Activated B cell treated with CpG ODN at 0.5 μM for 24 hours (primary cell): Measurements from ENCODE around the gene FOXO4. TPM values are rescaled to one million over a fixed set of nuclear protein-coding genes. Genes with fewer than 3 reads are reported as not detected.
A peak's percentile ranks its signal among the peaks of the same experiment; 100 is the strongest.

Experiments used
- ATAC-seq: fragments of 200-7000 bp; cut with Tn5 transposase; one replicate; pipeline ENCODE4 v1.10.0; 2021; ENCODE audit warnings: low read depth, mild to moderate bottlenecking, moderate library complexity
- CTCF ChIA-PET: fragments of 350-600 bp; sonication (Branson Sonifier 250); formaldehyde crosslinking; loops from one replicate; lab custom pipeline; 2021; ENCODE audit warnings: antibody characterized with exemption; lab: Charles Lee
- POLR2A ChIA-PET: fragments of 350-600 bp; sonication (Branson Sonifier 250); formaldehyde crosslinking; loops from one replicate; lab custom pipeline; 2021; ENCODE audit warnings: antibody characterized with exemption; lab: Charles Lee
- DNase-seq: peaks from one replicate; pipeline ENCODE4 v3.0.0; 2022
- H3K27ac Mint-ChIP-seq: one replicate; pipeline ENCODE4 v1.8.0; 2020; ENCODE audit warnings: mixed read lengths
- H3K27me3 Mint-ChIP-seq: one replicate; pipeline ENCODE4 v1.8.0; 2021; ENCODE audit warnings: mixed read lengths
- H3K36me3 Mint-ChIP-seq: one replicate; pipeline ENCODE4 v1.8.0; 2021; ENCODE audit warnings: low read depth, mixed read lengths
- H3K4me1 Mint-ChIP-seq: one replicate; pipeline ENCODE4 v1.8.0; 2021; ENCODE audit warnings: mixed read lengths
- H3K4me3 Mint-ChIP-seq: one replicate; pipeline ENCODE4 v1.8.0; 2020; ENCODE audit warnings: mild to moderate bottlenecking, mixed read lengths
- H3K9me3 Mint-ChIP-seq: one replicate; pipeline ENCODE4 v1.8.0; 2020; ENCODE audit warnings: mixed read lengths
- intact Hi-C: fragments of 100-400 bp; cut with micrococcal nuclease; formaldehyde crosslinking; loops from one replicate; pipeline ENCODE4 v1.15.1; 2024
- total RNA-seq: library from RNA; stranded (reverse); gene quantifications from 2 replicates; pipeline ENCODE4 v1.2.3, GENCODE V29; 2022
- TF ChIP-seq, protein P1 (sequence below): fragments of 200-600 bp; IDR thresholded peaks from one replicate; pipeline ENCODE4 v1.8.0; 2022; ENCODE audit warnings: antibody characterized with exemption, mild to moderate bottlenecking

Gene FOXO4
- total RNA-seq, 1 donor from 2014 or later = 16.1 TPM

DNA sequence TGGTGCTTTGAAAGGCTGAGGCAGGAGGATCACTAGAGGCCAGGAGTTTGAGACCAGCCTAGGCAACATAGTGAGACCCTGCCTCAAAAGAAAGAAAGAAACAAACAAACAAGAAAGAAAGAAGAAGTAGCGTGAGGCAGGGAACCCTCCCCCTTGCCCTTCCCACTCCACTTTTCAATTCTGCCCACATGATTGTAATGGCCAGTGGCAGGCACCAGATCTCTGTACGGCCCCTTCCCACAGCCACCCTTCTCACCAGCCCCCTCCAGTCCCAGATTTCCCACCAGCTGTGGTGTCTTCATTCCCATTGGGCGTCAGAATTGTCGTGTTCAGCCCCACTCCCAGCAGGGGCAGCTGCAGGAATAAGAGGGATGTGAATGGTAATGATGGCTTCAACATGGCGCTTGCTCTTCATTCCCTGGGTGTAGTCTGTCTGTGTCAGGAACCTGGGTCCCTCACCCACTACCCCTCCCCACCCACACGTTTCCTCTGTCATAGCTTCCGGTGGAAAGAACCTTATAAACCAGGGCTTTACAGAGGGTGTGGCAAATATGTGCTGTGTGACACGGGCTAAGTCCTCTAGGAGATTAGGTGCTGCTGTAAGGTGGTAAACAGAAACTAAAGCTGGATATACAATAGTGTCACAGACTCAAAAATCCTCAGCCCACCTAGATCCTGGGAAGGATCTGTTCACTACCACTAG lies 15.6 kb downstream of the FOXO4 start, which contains the start of gene IL2RG:
Gene IL2RG, minus strand, starts transcription at position 437 of the 703 bp plus-strand sequence. Its CDS starts 38 bp downstream, at position 399.
- TF ChIP-seq, protein P1, sequence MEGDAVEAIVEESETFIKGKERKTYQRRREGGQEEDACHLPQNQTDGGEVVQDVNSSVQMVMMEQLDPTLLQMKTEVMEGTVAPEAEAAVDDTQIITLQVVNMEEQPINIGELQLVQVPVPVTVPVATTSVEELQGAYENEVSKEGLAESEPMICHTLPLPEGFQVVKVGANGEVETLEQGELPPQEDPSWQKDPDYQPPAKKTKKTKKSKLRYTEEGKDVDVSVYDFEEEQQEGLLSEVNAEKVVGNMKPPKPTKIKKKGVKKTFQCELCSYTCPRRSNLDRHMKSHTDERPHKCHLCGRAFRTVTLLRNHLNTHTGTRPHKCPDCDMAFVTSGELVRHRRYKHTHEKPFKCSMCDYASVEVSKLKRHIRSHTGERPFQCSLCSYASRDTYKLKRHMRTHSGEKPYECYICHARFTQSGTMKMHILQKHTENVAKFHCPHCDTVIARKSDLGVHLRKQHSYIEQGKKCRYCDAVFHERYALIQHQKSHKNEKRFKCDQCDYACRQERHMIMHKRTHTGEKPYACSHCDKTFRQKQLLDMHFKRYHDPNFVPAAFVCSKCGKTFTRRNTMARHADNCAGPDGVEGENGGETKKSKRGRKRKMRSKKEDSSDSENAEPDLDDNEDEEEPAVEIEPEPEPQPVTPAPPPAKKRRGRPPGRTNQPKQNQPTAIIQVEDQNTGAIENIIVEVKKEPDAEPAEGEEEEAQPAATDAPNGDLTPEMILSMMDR = no peak
- Mint-ChIP-seq H3K9me3 (no peaks in the 10 kb centered on the region), H3K4me1 (peaks cover 67% of the 10 kb centered on the region), H3K4me3 (peak within 1 kb of the TSS; percentile 95), H3K36me3 (peaks cover 48% of the 10 kb centered on the region), H3K27me3 (no peaks in the 10 kb centered on the region), H3K27ac (peak within 1 kb of the TSS; percentile 99)
- peak; percentile 90 for ATAC-seq
- intact Hi-C loops = loop anchor here (1.0 to 5.0 kb wide), 7 partner anchors 8 to 421 kb away; partner anchors contain the start of genes NONO, OGT and SNX12
- ChIA-PET POLR2A (interaction anchor here (0.8 to 3.9 kb wide), 12 partner anchors 10 to 255 kb away, joined by 3 to 76 read pairs (median 12); partner anchors contain the start of genes FOXO4, NONO, SNX12 and TAF1), CTCF (interaction anchor here (1.8 to 2.8 kb wide), 2 partner anchors 11 to 19 kb away, joined by 6 to 17 read pairs; no protein-coding TSS in a partner anchor)
- DNase-seq = peak; percentile 37

DNA sequence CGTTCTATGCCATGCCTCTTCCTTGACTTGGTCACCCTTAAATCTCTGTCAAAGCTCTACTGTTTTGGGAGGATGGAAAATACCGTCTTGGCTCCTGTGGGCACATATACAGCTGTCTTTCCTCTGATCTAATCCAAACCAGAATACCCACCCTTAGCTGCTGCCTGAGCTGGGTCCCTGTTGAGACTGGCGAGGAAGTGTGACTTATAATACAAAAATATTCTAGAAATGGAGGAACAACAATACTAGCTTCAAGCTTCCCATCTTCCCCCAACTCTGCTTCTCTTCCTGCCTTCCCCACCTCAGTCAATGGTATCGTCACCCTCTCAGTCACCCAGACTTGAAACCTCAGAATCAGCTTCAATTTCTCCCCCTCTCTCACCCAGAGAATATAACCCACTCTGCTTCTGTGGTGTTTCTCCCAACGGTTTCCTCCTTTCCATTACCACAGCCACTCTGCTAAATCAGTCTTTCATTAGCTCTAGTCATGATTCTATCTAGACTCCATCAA lies 16.3 kb downstream of the FOXO4 start:
- intact Hi-C loops = loop anchor here (1.0 to 5.0 kb wide), 7 partner anchors 9 to 420 kb away; partner anchors contain the start of genes NONO, OGT and SNX12
- CTCF ChIA-PET = interaction anchor here (1.8 to 2.8 kb wide), 2 partner anchors 11 to 18 kb away, joined by 6 to 17 read pairs; no protein-coding TSS in a partner anchor
- Mint-ChIP-seq H3K9me3 (no peaks in the 10 kb centered on the region), H3K27me3 (no peaks in the 10 kb centered on the region), H3K36me3 (peaks cover 43% of the 10 kb centered on the region), H3K27ac (peak overlapping the region; percentile 99), H3K4me1 (peaks cover 62% of the 10 kb centered on the region), H3K4me3 (peak overlapping the region; percentile 95)
- DNase-seq (no peak), ATAC-seq (peak; percentile 33)
- POLR2A ChIA-PET = interaction anchor here (0.8 to 3.9 kb wide), 12 partner anchors 11 to 254 kb away, joined by 3 to 76 read pairs (median 12); partner anchors contain the start of genes FOXO4, NONO, SNX12 and TAF1
- TF ChIP-seq, protein P1 = no peak

DNA sequence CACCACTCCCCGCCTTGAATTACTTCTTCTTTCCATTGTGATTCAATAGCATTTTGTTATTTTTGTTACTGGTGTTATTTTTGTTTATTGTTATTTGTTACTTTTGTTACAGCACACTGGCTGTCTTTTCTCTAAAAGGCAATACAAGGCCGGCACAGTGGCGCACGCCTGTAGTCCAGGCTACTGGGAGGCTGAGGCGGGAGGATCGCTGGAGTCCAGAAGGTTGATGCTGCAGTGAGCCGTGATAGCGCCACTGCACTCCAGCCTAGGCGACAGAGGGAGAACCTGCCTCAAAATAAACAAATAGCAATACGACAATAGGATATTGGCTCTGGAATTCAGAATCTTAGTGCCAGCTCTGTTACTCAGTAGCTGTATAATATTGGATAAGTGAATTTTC lies 21.7 kb downstream of the FOXO4 start:
- POLR2A ChIA-PET = interaction anchor here (0.7 to 5.0 kb wide), 9 partner anchors 8 to 415 kb away, joined by 3 to 89 read pairs (median 13); partner anchors contain the start of genes CXorf65, FOXO4, OGT and SNX12
- no peak for DNase-seq
- intact Hi-C loops = no loop called here
- CTCF ChIA-PET = interaction anchor here (1.3 to 2.1 kb wide), 3 partner anchors 12 to 18 kb away, joined by 3 to 10 read pairs (median 7); no protein-coding TSS in a partner anchor
- H3K27ac Mint-ChIP-seq = no peak overlapping the region
- H3K4me1 Mint-ChIP-seq = peaks cover 23% of the 10 kb centered on the region
- peaks cover 20% of the 10 kb centered on the region for H3K36me3 Mint-ChIP-seq
- no peaks in the 10 kb centered on the region for H3K27me3 Mint-ChIP-seq
- H3K4me3 Mint-ChIP-seq = no peak overlapping the region
- TF ChIP-seq, protein P1 = no peak
- no peaks in the 10 kb centered on the region for H3K9me3 Mint-ChIP-seq
- no peak for ATAC-seq

DNA sequence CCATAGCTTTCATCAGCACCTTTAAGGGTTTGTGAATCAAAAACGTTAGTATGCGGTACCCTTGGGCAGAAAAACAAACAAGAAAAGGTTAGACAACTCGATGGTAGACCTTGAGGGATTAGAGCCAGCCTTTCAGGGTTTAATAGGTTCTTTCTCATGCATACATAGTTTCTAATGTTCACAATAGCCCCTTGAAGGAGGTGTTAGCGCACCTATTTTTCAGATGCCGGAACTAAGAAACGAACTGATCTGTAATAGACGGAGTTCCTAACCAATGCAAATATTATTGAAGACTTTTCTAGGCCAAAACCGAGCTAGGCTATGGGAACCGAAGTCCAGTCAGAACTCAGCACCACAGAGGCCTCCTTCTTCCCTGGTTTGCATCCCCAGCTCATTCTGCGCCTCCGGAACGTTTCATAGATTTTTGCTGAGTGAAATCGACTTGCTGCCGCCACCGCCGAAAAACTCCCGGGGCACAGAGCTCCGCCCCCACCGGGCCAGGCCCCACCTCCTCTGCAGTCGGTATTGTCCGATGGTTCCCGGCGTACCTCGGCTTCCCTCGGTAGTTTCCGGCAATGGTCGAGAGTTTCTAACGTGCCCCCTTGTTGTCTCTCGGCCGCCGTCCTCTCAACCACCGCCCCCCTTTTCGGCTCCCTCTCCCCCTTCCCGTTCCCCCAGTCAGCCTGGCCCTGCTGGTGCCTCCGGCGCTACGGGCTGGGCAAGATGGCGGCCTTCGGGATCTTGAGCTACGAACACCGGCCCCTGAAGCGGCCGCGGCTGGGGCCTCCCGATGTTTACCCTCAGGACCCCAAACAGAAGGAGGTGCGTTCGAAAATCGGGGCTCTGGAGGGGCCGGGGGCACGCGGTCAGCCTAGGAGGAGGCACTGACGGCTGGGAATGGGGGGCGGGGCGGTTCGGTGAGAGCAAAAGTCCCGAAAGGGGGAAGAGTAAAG lies 22.7 kb downstream of the FOXO4 start, which contains the start of gene MED12:
Gene MED12, plus strand, starts transcription at position 565 of the 953 bp plus-strand sequence. Its CDS starts 159 bp downstream, at position 724.
- Mint-ChIP-seq H3K27ac (peak within 1 kb of the TSS; percentile 89), H3K27me3 (no peaks in the 10 kb centered on the region), H3K4me1 (peaks cover 16% of the 10 kb centered on the region), H3K4me3 (peak within 1 kb of the TSS; percentile 85), H3K36me3 (peaks cover 29% of the 10 kb centered on the region), H3K9me3 (no peaks in the 10 kb centered on the region)
- CTCF ChIA-PET = interaction anchor here (1.3 to 2.1 kb wide), 3 partner anchors 13 to 19 kb away, joined by 3 to 10 read pairs (median 7); no protein-coding TSS in a partner anchor
- DNase-seq (peak; percentile 76), ATAC-seq (peak; percentile 96)
- intact Hi-C loops = loop anchor here (1.0 to 2.0 kb wide), 5 partner anchors 11 to 164 kb away; partner anchors contain the start of genes FOXO4, NONO and SNX12
- POLR2A ChIA-PET = interaction anchor here (0.5 to 5.0 kb wide), 16 partner anchors 9 to 414 kb away, joined by 3 to 89 read pairs (median 6); partner anchors contain the start of genes CXorf65, FOXO4, NONO and OGT
- TF ChIP-seq, protein P1 = no peak
